Measurements from ENCODE around the gene LCTL.

DNA sequence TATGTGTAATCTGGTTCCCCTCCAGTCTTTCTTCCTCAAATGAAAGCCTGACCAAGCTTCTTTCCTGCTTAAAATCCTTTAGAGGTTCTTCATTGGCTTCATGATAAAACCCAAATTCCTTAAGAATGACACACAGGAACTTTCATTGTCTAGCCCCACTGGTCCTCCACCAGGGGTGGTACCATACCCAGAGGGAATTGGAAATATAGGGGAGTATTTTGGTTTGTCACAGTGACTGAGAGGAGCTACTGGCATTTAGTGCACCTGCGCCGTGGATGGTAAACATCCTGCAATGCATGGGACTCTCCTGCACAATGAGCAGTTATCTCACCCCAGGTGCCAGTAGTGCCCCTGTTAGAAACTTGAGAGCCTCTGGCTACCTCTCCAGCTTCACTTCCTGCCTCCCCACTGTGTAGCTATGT is 49.9 kb downstream of the LCTL start:
- TF ChIP-seq POLR2AphosphoS5 (IDR thresholded peaks at IDR 0.05; ENCODE audit: low read depth, low read length) (no peak), KDM1A (IDR thresholded peaks at IDR 0.05; ENCODE audit: borderline replicate concordance, low read length) (no peak), RAD21 (IDR thresholded peaks at IDR 0.05 in 1 of 2, conservative IDR thresholded peaks at IDR 0.05 in 1 of 2; ENCODE audit: low read depth in 2 of 2, low read length in 2 of 2) (no peak), POLR2A (IDR thresholded peaks at IDR 0.05; ENCODE audit: control extremely low read depth in 1 of 2, low read depth in 2 of 2, low read length in 2 of 2) (no peak), SIN3A (conservative IDR thresholded peaks at IDR 0.05 in 1 of 2, IDR thresholded peaks at IDR 0.05 in 1 of 2; ENCODE audit: low read depth in 1 of 2, low read length in 2 of 2) (no peak), RXRA (IDR thresholded peaks at IDR 0.05; ENCODE audit: insufficient read depth, low read depth, low read length) (no peak), BRCA1 (IDR thresholded peaks at IDR 0.05; ENCODE audit: low read depth, low read length) (no peak)
- TF ChIP-seq, protein P1, sequence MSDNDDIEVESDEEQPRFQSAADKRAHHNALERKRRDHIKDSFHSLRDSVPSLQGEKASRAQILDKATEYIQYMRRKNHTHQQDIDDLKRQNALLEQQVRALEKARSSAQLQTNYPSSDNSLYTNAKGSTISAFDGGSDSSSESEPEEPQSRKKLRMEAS (IDR thresholded peaks at IDR 0.05): no peak

Data from H1 (cell line).